Lung (tissue), 12 donors: ENCODE results near the gene RNF11. TPM values are rescaled to one million over a fixed set of nuclear protein-coding genes. Genes with fewer than 3 reads are reported as not detected.

Experiments used
- ATAC-seq: fragments of 200-7000 bp; cut with Tn5 transposase; one replicate; pipeline ENCODE4 v1.9.1; 2020; ENCODE audit warnings: moderate number of reproducible peaks; ENCODE audit not compliant: insufficient read depth, low FRiP score
- DNase-seq, 3 donors: peaks; one replicate each; pipeline ENCODE4 v3.0.0-alpha.2; 2013 to 2017
- H3K27ac ChIP-seq, 2 donors: one replicate each; pipeline ENCODE4 v1.5.1; 2013; ENCODE audit warnings: mild to moderate bottlenecking in 2 of 2, moderate library complexity in 2 of 2, control low read depth in 1 of 2, inconsistent platforms in 1 of 2, low read depth in 1 of 2, low read length in 1 of 2
- H3K27me3 ChIP-seq, 3 donors: one replicate each; pipeline ENCODE4 v1.5.1; 2013; ENCODE audit warnings: low read length in 2 of 3; ENCODE audit not compliant: control insufficient read depth in 3 of 3, insufficient read depth in 3 of 3
- H3K36me3 ChIP-seq, 4 donors: one replicate each; pipeline ENCODE4 v1.5.1; 2013; ENCODE audit warnings: low read length in 4 of 4, mild to moderate bottlenecking in 1 of 4, moderate library complexity in 1 of 4; ENCODE audit not compliant: control insufficient read depth in 4 of 4, insufficient read depth in 4 of 4
- H3K4me1 ChIP-seq, 5 donors: one replicate each; pipeline ENCODE4 v1.5.1; 2013; ENCODE audit warnings: low read length in 5 of 5, mild to moderate bottlenecking in 2 of 5, moderate library complexity in 1 of 5; ENCODE audit not compliant: control insufficient read depth in 5 of 5, insufficient read depth in 5 of 5
- H3K4me3 ChIP-seq: one replicate; pipeline ENCODE4 v1.5.1; 2013; ENCODE audit warnings: mild to moderate bottlenecking, control low read depth, moderate library complexity
- H3K9ac ChIP-seq, 2 donors: one replicate each; pipeline ENCODE4 v1.5.1; 2013; ENCODE audit warnings: low read length in 2 of 2, control low read depth in 1 of 2; ENCODE audit not compliant: insufficient read depth in 1 of 2
- H3K9me3 ChIP-seq, 4 donors: one replicate each; pipeline ENCODE4 v1.5.1; 2013; ENCODE audit warnings: low read length in 3 of 4, mild to moderate bottlenecking in 1 of 4, moderate library complexity in 1 of 4; ENCODE audit not compliant: control insufficient read depth in 4 of 4, insufficient read depth in 3 of 4
- CTCF ChIP-seq: IDR thresholded peaks from 2 replicates; pipeline ENCODE4 v1.5.1; 2012; ENCODE audit warnings: mild to moderate bottlenecking; ENCODE audit errors: control extremely low read depth, extremely low read depth
- WGBS, 2 donors: extraction: QIAGEN DNeasy Blood & Tissue Kit; methylation state at CpG; one replicate each; pipeline ENCODE4 v1.1.7; 2013; 5-methylcytosine and 5-hydroxymethylcytosine counted together
- polyA plus RNA-seq, 2 donors: library from polyadenylated mRNA; stranded (reverse); fragments of 200-250 nt; gene quantifications; one replicate each; pipeline ENCODE4 v1.2.1, GENCODE V29; 2013
- total RNA-seq, 2 donors: library from RNA; depleted of rRNA in 1 of 2; stranded (reverse); fragments of >200 nt in 1 of 2; gene quantifications; one replicate each; pipeline ENCODE4 v1.2.1, GENCODE V29; 2014 to 2021
- donor health status: control.
- donor health status: control.
- donor health status: Bipolar disorder and iron deficiency.
- donor health status: healthy.
- donor health status: DM: yes; HTN: yes; CAD: no.

RNF11 gene
- total and polyA plus RNA-seq, 4 donors: 36.6 to 149 (median 71.4) TPM

DNA sequence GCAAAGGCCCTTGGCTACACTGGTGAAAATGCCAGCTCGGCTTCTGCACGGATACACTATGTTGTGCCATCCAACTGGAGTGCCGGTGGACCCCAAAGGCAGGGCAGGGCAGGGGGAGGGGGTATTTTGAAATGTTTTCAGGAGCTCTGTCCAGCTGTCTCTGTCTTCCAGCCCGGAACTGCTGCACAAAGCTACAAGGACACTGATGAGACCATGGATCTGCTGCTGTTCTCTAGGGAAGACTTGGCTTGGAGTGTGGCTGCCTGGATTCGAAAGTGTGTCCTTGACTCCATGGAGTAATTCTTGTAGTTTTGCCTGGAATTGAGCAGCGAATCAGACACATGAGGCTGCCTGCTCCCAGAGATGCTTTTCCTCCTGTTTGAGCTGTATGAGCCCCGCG, 51.9 kb downstream of the RNF11 start:
- no peak for DNase-seq
- Histone ChIP-seq H3K4me1 (peaks cover 0 to 11% (median 4%) of the 10 kb centered on the region in 5 donors), H3K36me3 (peaks cover 0 to 13% (median 0%) of the 10 kb centered on the region in 4 donors), H3K4me3 (no peak overlapping the region), H3K9me3 (no peaks in the 10 kb centered on the region), H3K27me3 (no peaks in the 10 kb centered on the region), H3K9ac (no peak overlapping the region), H3K27ac (no peak overlapping the region)
- WGBS, 2 donors: 92 to 95% methylated on average over 8 of the region's 8 CpGs
- no peak for ATAC-seq
- no peak for TF ChIP-seq CTCF

DNA sequence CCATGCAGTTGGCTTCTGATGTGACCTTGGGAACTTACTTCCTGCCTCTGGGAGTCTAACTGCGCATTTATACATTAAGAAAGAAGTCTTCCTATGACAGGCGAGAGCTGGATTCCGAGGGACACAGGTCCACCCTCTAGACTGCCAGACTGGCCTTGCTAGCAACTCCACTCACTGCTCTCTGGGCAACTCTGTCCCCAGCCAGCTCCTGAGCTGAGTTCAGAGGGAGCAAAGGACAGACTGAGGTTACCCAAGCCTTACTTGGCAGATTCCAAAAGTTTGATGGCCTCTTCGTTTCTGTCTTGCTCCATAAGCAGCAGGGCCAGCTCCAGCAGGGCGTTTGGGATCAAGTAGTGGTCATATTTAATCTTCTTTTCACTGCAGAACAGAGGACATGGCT, 52.5 kb downstream of the RNF11 start:
- H3K9ac ChIP-seq: no peak overlapping the region
- no peak overlapping the region for H3K4me3 ChIP-seq
- DNase-seq (no peak), ATAC-seq (no peak)
- peaks cover 0 to 11% (median 4%) of the 10 kb centered on the region in 5 donors for H3K4me1 ChIP-seq
- TF ChIP-seq CTCF: no peak
- H3K27ac ChIP-seq: no peak overlapping the region
- peaks cover 0 to 13% (median 0%) of the 10 kb centered on the region in 4 donors for H3K36me3 ChIP-seq
- WGBS, 2 donors: 91 to 93% methylated on average over 5 of the region's 5 CpGs
- no peaks in the 10 kb centered on the region for H3K27me3 ChIP-seq
- H3K9me3 ChIP-seq: no peaks in the 10 kb centered on the region

DNA sequence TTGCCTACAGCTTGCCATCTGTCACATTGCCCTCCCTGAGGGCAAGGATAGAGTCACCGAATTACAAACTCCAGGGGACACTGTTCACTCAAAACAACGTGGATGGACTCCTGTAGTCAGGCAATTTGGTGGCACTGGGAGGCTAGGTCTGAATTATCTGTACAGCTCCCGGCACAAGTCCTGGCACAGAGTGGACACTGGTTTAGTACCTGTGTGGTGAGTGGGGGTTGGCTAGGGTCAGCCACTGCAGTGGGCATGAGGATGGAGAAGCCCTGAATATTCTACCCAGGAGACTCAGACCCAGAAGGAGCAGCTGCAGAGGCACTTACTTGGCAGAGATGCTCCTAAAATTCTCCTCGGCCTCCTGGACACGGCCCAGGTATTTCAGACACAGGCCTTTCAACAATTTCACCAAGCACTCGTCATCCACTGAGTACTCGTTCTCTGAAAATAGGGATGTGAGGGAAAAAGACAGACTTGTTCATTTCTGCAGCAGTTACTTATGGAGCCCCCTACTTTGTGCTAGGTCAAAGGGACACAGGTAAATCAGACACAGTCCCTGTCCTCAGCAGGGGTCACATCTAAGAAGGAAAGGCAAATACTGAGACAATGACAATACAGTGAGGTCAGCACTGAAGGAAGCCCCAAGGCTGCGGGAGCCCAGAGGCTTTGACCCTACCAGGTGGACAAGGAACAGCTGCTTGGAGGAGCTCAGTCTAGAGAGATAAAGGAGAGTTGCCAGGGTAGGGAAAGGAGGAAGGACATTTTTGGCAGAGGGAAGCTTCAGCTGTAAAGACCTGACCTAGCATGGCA, 53.8 kb downstream of the RNF11 start:
- Histone ChIP-seq H3K27me3 (no peaks in the 10 kb centered on the region), H3K9ac (no peak overlapping the region), H3K9me3 (no peaks in the 10 kb centered on the region), H3K4me1 (peaks cover 0 to 2% (median 1%) of the 10 kb centered on the region in 5 donors), H3K27ac (no peak overlapping the region), H3K36me3 (peaks cover 0 to 13% (median 0%) of the 10 kb centered on the region in 4 donors), H3K4me3 (no peak overlapping the region)
- ATAC-seq (no peak), DNase-seq (no peak)
- WGBS, 2 donors: 91 to 92% methylated on average over 8 of the region's 8 CpGs
- no peak for TF ChIP-seq CTCF
